HL-60/S4 treated with retinoic acid at 250 ng/mL for 4 days and 3 days (cell line): ENCODE results near the gene SLC34A1.
"Not testable (repeated sequence)": the region's sequence is repeated elsewhere in the genome, so short reads cannot be mapped to it uniquely, and the experiment has no call there.

ENCODE experiments used
- in situ Hi-C: fragments of 300-500 bp; cut with MboI; formaldehyde crosslinking; loops from 2 replicates; pipeline ENCODE4 v1.7.0; 2022; ENCODE audit warnings: low sequenced_read_pairs

SLC34A1 gene

GRCh38 chr5:177384134-177384533 is at the start of gene SLC34A1:
SLC34A1 (plus strand) TSS chr5:177384434; CDS start chr5:177385742, 1,308 bp downstream.
- in situ Hi-C loops, result no loop called here

- in situ Hi-C loops, result no loop called here
These were observed 49.2 kb upstream of the SLC34A1 start for GRCh38 chr5:177334781-177335700.

- in situ Hi-C loops, result no loop called here
These were observed 48.6 kb upstream of the SLC34A1 start for GRCh38 chr5:177335701-177336065.

GRCh38 chr5:177336112-177336511 is 48.1 kb upstream of the SLC34A1 start:
- in situ Hi-C loops, result no loop called here

- in situ Hi-C loops, result no loop called here
These were observed 47.4 kb upstream of the SLC34A1 start for GRCh38 chr5:177336603-177337494.

- in situ Hi-C loops, result no loop called here
These were observed 45.8 kb upstream of the SLC34A1 start for GRCh38 chr5:177338251-177339106.

GRCh38 chr5:177339107-177339638 is 45.1 kb upstream of the SLC34A1 start:
- in situ Hi-C loops, result no loop called here

- in situ Hi-C loops, result not testable (repeated sequence)
These were observed 41.2 kb upstream of the SLC34A1 start for GRCh38 chr5:177343000-177343399.

- in situ Hi-C loops, result no loop called here
These were observed 40.5 kb upstream of the SLC34A1 start for GRCh38 chr5:177343777-177344176.

GRCh38 chr5:177344891-177345290 is 39.3 kb upstream of the SLC34A1 start:
- in situ Hi-C loops, result no loop called here

- in situ Hi-C loops, result no loop called here
These were observed 37.4 kb upstream of the SLC34A1 start for GRCh38 chr5:177346820-177347219.

- in situ Hi-C loops, result no loop called here
These were observed 36.5 kb upstream of the SLC34A1 start for GRCh38 chr5:177347699-177348098.

GRCh38 chr5:177349362-177349647 is 34.9 kb upstream of the SLC34A1 start:
- in situ Hi-C loops, result no loop called here

GRCh38 chr5:177349762-177350161 is 34.5 kb upstream of the SLC34A1 start:
- in situ Hi-C loops, result no loop called here

- in situ Hi-C loops, result no loop called here
These were observed 33.4 kb upstream of the SLC34A1 start for GRCh38 chr5:177350776-177351391.

- in situ Hi-C loops, result no loop called here
These were observed 32.6 kb upstream of the SLC34A1 start, which contains the start of gene LMAN2 for GRCh38 chr5:177351392-177352329. LMAN2 (minus strand) TSS chr5:177351668; CDS start chr5:177351647, 21 bp downstream.

GRCh38 chr5:177353093-177353492 is 31.1 kb upstream of the SLC34A1 start:
- in situ Hi-C loops, result no loop called here

- in situ Hi-C loops, result no loop called here
These were observed 30.0 kb upstream of the SLC34A1 start for GRCh38 chr5:177354256-177354655.

- in situ Hi-C loops, result no loop called here
These were observed 29.5 kb upstream of the SLC34A1 start for GRCh38 chr5:177354711-177355110.
